Activated CD8-positive, alpha-beta T cell treated with anti-CD3 and anti-CD28 coated beads, Interleukin-2, amount 10 ng/mL, durations not matched to agents 7 days and 5 days (primary cell): ENCODE results near the gene INMT. TPM values are rescaled to one million over a fixed set of nuclear protein-coding genes. Genes with fewer than 3 reads are reported as not detected.

Source experiments
- ATAC-seq: fragments of 150-1000 bp; cut with Tn5 transposase; one replicate; pipeline ENCODE4 v1.10.0; 2021; ENCODE audit warnings: moderate library complexity
- CTCF ChIA-PET: fragments of 350-600 bp; sonication (Branson Sonifier 250); formaldehyde crosslinking; loops from one replicate; lab custom pipeline; 2021; ENCODE audit warnings: antibody characterized with exemption; lab: Charles Lee
- POLR2A ChIA-PET: fragments of 350-600 bp; sonication (Branson Sonifier 250); formaldehyde crosslinking; loops from one replicate; lab custom pipeline; 2021; ENCODE audit warnings: antibody characterized with exemption; lab: Charles Lee
- DNase-seq: peaks from one replicate; pipeline ENCODE4 v3.0.0-alpha.2; 2020
- H3K27ac Mint-ChIP-seq: one replicate; pipeline ENCODE4 v1.8.0; 2021; ENCODE audit warnings: mild to moderate bottlenecking, mixed read lengths
- H3K27me3 Mint-ChIP-seq: one replicate; pipeline ENCODE4 v1.8.0; 2021; ENCODE audit warnings: low read depth, mixed read lengths
- H3K36me3 Mint-ChIP-seq: one replicate; pipeline ENCODE4 v1.8.0; 2021; ENCODE audit warnings: low read depth, mixed read lengths
- H3K4me1 Mint-ChIP-seq: one replicate; pipeline ENCODE4 v1.8.0; 2021; ENCODE audit warnings: low read depth, mixed read lengths
- H3K4me3 Mint-ChIP-seq: one replicate; pipeline ENCODE4 v1.8.0; 2021; ENCODE audit warnings: mild to moderate bottlenecking, mixed read lengths
- H3K9me3 Mint-ChIP-seq: one replicate; pipeline ENCODE4 v1.8.0; 2022; ENCODE audit warnings: mixed read lengths; ENCODE audit not compliant: insufficient read depth
- total RNA-seq, 2 experiments: library from RNA; stranded (reverse); gene quantifications; one replicate each; pipeline ENCODE4 v1.2.3, GENCODE V29; 2021

The INMT gene
- total RNA-seq, 2 experiments from 2014 or later = not detected

GRCh38 chr7:30790356-30790755 is 38.4 kb downstream of the INMT start:
- Mint-ChIP-seq H3K4me1 (peaks cover 5% of the 10 kb centered on the region), H3K27ac (no peak overlapping the region), H3K9me3 (no peaks in the 10 kb centered on the region), H3K27me3 (no peaks in the 10 kb centered on the region), H3K36me3 (no peaks in the 10 kb centered on the region), H3K4me3 (no peak overlapping the region)
- DNase-seq = no peak
- CTCF ChIA-PET = interaction anchor here (1.8 kb wide), 1 partner anchor 51 kb away, joined by 6 read pairs; no protein-coding TSS in a partner anchor
- POLR2A ChIA-PET = no interaction called here
- ATAC-seq = no peak

- CTCF ChIA-PET = interaction anchor here (0.8 to 1.8 kb wide), 3 partner anchors 17 to 331 kb away, joined by 3 to 6 read pairs (median 4); no protein-coding TSS in a partner anchor
- DNase-seq (no peak), ATAC-seq (no peak)
- Mint-ChIP-seq H3K4me1 (peaks cover 12% of the 10 kb centered on the region), H3K27me3 (no peaks in the 10 kb centered on the region), H3K9me3 (no peaks in the 10 kb centered on the region), H3K27ac (no peak overlapping the region), H3K36me3 (no peaks in the 10 kb centered on the region), H3K4me3 (no peak overlapping the region)
- POLR2A ChIA-PET = no interaction called here
Measured at GRCh38 chr7:30791114-30791513, 39.2 kb downstream of the INMT start.

- no peak overlapping the region for H3K4me3 Mint-ChIP-seq
- POLR2A ChIA-PET = no interaction called here
- no peaks in the 10 kb centered on the region for H3K27me3 Mint-ChIP-seq
- CTCF ChIA-PET = interaction anchor here (1.1 to 1.6 kb wide), 4 partner anchors 10 to 327 kb away, joined by 3 to 6 read pairs (median 5); no protein-coding TSS in a partner anchor
- no peaks in the 10 kb centered on the region for H3K36me3 Mint-ChIP-seq
- H3K9me3 Mint-ChIP-seq = no peaks in the 10 kb centered on the region
- ATAC-seq = no peak
- H3K4me1 Mint-ChIP-seq = peaks cover 21% of the 10 kb centered on the region
- DNase-seq = no peak
- no peak overlapping the region for H3K27ac Mint-ChIP-seq
Measured at GRCh38 chr7:30795161-30795948, 43.4 kb downstream of the INMT start.

- Mint-ChIP-seq H3K36me3 (no peaks in the 10 kb centered on the region), H3K4me3 (no peak overlapping the region), H3K27ac (peak overlapping the region; percentile 58), H3K27me3 (no peaks in the 10 kb centered on the region), H3K9me3 (no peaks in the 10 kb centered on the region), H3K4me1 (peaks cover 30% of the 10 kb centered on the region)
- DNase-seq (no peak), ATAC-seq (peak; percentile 24)
- CTCF ChIA-PET = interaction anchor here (0.7 to 2.2 kb wide), 9 partner anchors 11 to 326 kb away, joined by 3 to 8 read pairs (median 4); no protein-coding TSS in a partner anchor
- POLR2A ChIA-PET = no interaction called here
Measured at GRCh38 chr7:30796105-30796869, 44.4 kb downstream of the INMT start.

GRCh38 chr7:30797176-30798040 is 45.5 kb downstream of the INMT start:
- POLR2A ChIA-PET = no interaction called here

GRCh38 chr7:30799206-30799975 is 47.5 kb downstream of the INMT start:
- ChIA-PET CTCF (interaction anchor here (0.8 to 1.5 kb wide), 6 partner anchors 61 to 323 kb away, joined by 3 to 7 read pairs (median 5); no protein-coding TSS in a partner anchor), POLR2A (no interaction called here)
- Mint-ChIP-seq H3K9me3 (no peaks in the 10 kb centered on the region), H3K27ac (no peak overlapping the region), H3K4me1 (peaks cover 32% of the 10 kb centered on the region), H3K27me3 (no peaks in the 10 kb centered on the region), H3K36me3 (no peaks in the 10 kb centered on the region), H3K4me3 (no peak overlapping the region)
- ATAC-seq = no peak
- DNase-seq = no peak

More at GRCh38 chr7:30797176-30798040, 45.5 kb downstream of the INMT start:
- Mint-ChIP-seq H3K9me3 (no peaks in the 10 kb centered on the region), H3K36me3 (no peaks in the 10 kb centered on the region), H3K4me1 (peaks cover 32% of the 10 kb centered on the region), H3K27me3 (no peaks in the 10 kb centered on the region), H3K4me3 (no peak overlapping the region), H3K27ac (peak overlapping the region; percentile 48)
- no peak for DNase-seq
- ATAC-seq = no peak
- CTCF ChIA-PET = interaction anchor here (0.9 to 2.2 kb wide), 7 partner anchors 57 to 325 kb away, joined by 3 to 8 read pairs (median 4); no protein-coding TSS in a partner anchor

GRCh38 chr7:30799976-30800661 is 48.2 kb downstream of the INMT start:
- Mint-ChIP-seq H3K4me3 (no peak overlapping the region), H3K9me3 (no peaks in the 10 kb centered on the region), H3K27me3 (no peaks in the 10 kb centered on the region), H3K4me1 (peaks cover 31% of the 10 kb centered on the region), H3K27ac (no peak overlapping the region), H3K36me3 (no peaks in the 10 kb centered on the region)
- no peak for DNase-seq
- CTCF ChIA-PET = interaction anchor here (0.8 to 1.5 kb wide), 6 partner anchors 62 to 322 kb away, joined by 3 to 7 read pairs (median 5); no protein-coding TSS in a partner anchor
- POLR2A ChIA-PET = no interaction called here
- ATAC-seq = no peak

GRCh38 chr7:30800785-30801252 is 48.9 kb downstream of the INMT start:
- CTCF ChIA-PET = interaction anchor here (0.8 to 1.8 kb wide), 6 partner anchors 13 to 322 kb away, joined by 3 to 16 read pairs (median 6); no protein-coding TSS in a partner anchor
- DNase-seq (peak; percentile 57), ATAC-seq (peak; percentile 59)

GRCh38 chr7:30802812-30803211 is 50.9 kb downstream of the INMT start:
- no peaks in the 10 kb centered on the region for H3K27me3 Mint-ChIP-seq
- no peak for DNase-seq
- no peak for ATAC-seq
- POLR2A ChIA-PET = no interaction called here
- CTCF ChIA-PET = interaction anchor here (1.4 to 1.8 kb wide), 3 partner anchors 137 to 181 kb away, joined by 4 to 5 read pairs (median 5); no protein-coding TSS in a partner anchor
- no peak overlapping the region for H3K4me3 Mint-ChIP-seq
- peaks cover 11% of the 10 kb centered on the region for H3K4me1 Mint-ChIP-seq
- no peaks in the 10 kb centered on the region for H3K9me3 Mint-ChIP-seq
- H3K36me3 Mint-ChIP-seq = no peaks in the 10 kb centered on the region
- H3K27ac Mint-ChIP-seq = no peak overlapping the region

More at GRCh38 chr7:30800785-30801252, 48.9 kb downstream of the INMT start:
- POLR2A ChIA-PET = no interaction called here
- H3K9me3 Mint-ChIP-seq = no peaks in the 10 kb centered on the region
- H3K27me3 Mint-ChIP-seq = no peaks in the 10 kb centered on the region
- no peak overlapping the region for H3K27ac Mint-ChIP-seq
- H3K4me1 Mint-ChIP-seq = peaks cover 24% of the 10 kb centered on the region
- no peaks in the 10 kb centered on the region for H3K36me3 Mint-ChIP-seq
- no peak overlapping the region for H3K4me3 Mint-ChIP-seq
